ENCODE data around the gene RBPJL. TPM values are rescaled to one million over a fixed set of nuclear protein-coding genes. Genes with fewer than 3 reads are reported as not detected.
A peak's percentile ranks its signal among the peaks of the same experiment; 100 is the strongest.

The RBPJL gene
- total and polyA plus RNA-seq, 2 of the 13 experiments (the other 11 are each of a cell fraction or from before 2014, with no cell fraction given), result not detected

- TF ChIP-seq HMGXB3 (CRISPR knock-in tag; IDR thresholded peaks at IDR 0.05; ENCODE audit: borderline replicate concordance) (0 out of 2 replicates have a peak, but pooled peaks have one; percentile 24), MYPOP (CRISPR knock-in tag; IDR thresholded peaks at IDR 0.05) (0 out of 2 replicates have a peak, but pooled peaks have one; percentile 47), ZNF550 (CRISPR knock-in tag; IDR thresholded peaks at IDR 0.05; ENCODE audit: borderline replicate concordance) (0 out of 2 replicates have a peak, but pooled peaks have one; percentile 86), THAP9 (CRISPR knock-in tag; IDR thresholded peaks at IDR 0.05; ENCODE audit: borderline replicate concordance) (peak; percentile 67; the same call in 1 of the 2 replicates), CTCF (CRISPR knock-in tag; IDR thresholded peaks at IDR 0.05) (peak; percentile 91), ZNF644 (CRISPR knock-in tag; IDR thresholded peaks at IDR 0.05; ENCODE audit: low read depth) (no peak), POLR2A (IDR thresholded peaks at IDR 0.05; ENCODE audit: insufficient read depth in 1 of 2, low read depth in 2 of 2, low read length in 2 of 2) (no peak), MYC (CRISPR knock-in tag; IDR thresholded peaks at IDR 0.05; ENCODE audit: borderline replicate concordance) (peak; percentile 69; the same call in 1 of the 2 replicates), ZNF776 (CRISPR knock-in tag; IDR thresholded peaks at IDR 0.05) (peak; percentile 69; the same call in 1 of the 2 replicates), ARID4A (CRISPR knock-in tag; IDR thresholded peaks at IDR 0.05; ENCODE audit: borderline replicate concordance) (no peak)
These were observed 13.3 kb upstream of the RBPJL start (continued) for GRCh38 chr20:45293041-45294002.

All from HepG2 (cell line).